WI38 (cell line): ENCODE data around the gene GPHN.

ENCODE experiments used
- H3K4me3 ChIP-seq: 2 replicates; pipeline ENCODE4 v1.5.1; 2011; ENCODE audit warnings: low read depth, mild to moderate bottlenecking, control low read depth, low read length
- TF ChIP-seq, protein P1 (sequence below): IDR thresholded peaks from 2 replicates; pipeline ENCODE4 v1.5.1; 2012; ENCODE audit warnings: low read depth, mild to moderate bottlenecking, control low read depth, low read length

Gene GPHN

DNA sequence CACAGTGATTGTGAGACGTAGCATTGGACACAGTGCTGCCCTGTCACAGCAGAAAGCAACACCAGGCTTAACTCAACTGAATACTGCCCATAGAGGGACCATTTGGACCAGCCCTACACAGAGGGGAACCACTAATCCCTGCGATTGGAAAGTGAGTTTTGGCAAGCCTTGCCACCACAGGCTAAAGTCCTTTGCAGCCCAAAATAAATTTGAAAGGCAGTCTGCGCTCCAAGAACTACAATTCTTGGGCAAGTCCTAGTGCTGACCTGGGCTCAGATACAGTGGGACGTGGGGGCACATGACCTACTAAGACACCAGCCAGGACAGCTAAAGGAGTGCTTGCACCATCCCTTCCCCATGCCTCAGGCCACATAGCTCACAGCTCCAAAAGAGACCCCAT, 349.9 kb downstream of the GPHN start:
- H3K4me3 ChIP-seq = no peak overlapping the region
- TF ChIP-seq, protein P1, sequence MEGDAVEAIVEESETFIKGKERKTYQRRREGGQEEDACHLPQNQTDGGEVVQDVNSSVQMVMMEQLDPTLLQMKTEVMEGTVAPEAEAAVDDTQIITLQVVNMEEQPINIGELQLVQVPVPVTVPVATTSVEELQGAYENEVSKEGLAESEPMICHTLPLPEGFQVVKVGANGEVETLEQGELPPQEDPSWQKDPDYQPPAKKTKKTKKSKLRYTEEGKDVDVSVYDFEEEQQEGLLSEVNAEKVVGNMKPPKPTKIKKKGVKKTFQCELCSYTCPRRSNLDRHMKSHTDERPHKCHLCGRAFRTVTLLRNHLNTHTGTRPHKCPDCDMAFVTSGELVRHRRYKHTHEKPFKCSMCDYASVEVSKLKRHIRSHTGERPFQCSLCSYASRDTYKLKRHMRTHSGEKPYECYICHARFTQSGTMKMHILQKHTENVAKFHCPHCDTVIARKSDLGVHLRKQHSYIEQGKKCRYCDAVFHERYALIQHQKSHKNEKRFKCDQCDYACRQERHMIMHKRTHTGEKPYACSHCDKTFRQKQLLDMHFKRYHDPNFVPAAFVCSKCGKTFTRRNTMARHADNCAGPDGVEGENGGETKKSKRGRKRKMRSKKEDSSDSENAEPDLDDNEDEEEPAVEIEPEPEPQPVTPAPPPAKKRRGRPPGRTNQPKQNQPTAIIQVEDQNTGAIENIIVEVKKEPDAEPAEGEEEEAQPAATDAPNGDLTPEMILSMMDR = no peak

DNA sequence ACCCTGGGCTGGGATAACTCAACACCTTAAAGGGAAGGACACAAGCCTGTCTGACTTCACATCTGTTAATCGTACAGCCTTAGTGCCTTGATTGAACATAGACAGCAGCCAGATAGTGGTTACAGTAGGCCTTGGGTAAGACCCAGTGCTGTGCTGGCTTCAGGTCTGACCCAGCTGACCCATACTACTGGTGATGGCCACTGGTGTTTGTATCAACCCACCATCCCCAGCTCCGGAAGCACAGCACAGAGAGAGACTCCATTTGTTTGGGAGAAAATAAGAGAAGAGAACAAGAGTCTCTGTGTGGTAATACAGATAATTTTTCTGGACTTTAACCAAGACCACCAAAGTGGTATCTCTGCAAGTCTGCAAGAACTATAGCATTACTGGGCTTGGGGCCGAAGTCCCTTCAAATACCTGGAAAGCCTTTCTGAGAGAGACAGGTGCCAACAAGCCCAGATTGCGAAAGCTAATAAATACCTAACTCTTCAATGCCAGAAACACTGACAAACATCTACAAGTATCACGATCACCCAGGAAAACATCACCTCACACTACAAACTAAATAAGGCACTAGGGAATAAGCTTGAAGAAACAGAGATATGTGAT, 351.2 kb downstream of the GPHN start:
- H3K4me3 ChIP-seq = no peak overlapping the region
- TF ChIP-seq, protein P1 = no peak

DNA sequence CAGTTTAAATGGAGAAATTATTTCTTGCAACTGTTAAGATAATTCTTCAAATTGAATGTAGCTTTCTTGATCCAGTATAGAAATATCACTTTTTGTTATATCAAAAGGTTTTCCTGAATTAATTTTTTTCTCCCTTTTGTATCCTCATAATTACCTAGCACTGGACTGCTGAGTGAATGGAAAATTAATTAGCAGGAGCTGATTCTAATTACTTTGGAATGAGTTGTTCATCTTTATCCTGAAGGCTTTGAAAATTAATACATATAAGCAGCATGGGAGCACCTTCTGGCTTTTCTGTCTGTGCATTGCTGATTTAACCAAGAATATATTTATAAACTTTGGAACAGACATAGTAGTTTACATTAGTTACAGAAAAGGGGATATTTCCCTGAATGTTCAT, 373.6 kb downstream of the GPHN start:
- TF ChIP-seq, protein P1 = no peak
- no peak overlapping the region for H3K4me3 ChIP-seq

DNA sequence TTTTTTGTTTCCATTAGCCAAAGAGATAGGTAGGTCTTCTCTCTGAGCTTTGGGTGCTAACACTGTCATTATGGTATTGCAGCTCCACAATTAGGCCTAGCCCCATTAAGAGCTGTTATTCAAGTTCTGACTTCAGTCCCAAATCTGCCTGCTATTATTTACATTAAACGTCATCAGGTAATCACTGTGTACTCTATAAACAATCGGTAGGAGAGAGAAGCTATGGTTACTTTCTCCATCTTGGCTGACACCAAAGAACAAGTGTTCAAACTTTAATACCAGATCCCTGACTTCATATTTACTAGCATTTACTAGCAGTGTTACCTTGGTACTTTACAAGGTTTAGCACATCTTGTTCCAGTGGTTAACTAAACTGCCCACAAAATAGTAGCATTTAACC, 376.2 kb downstream of the GPHN start:
- H3K4me3 ChIP-seq = no peak overlapping the region
- TF ChIP-seq, protein P1 = no peak

DNA sequence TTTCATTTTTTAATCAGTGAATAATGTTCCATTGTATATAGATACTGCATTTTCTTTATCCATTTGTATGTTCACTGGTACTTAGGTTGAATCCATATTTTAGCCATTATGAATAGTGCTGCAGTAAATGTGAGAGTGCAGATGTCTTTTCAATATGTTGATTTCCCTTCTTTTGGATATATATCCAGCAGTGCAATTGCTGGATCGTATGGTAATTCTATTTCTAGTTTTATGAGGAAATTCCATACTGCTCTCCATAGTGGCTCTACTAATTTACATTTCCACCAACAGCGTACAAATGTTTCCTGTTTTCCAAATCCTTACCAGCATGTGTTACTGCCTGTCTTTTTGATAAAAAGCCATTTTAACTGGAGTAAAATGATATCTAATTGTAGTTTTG, 392.8 kb downstream of the GPHN start:
- H3K4me3 ChIP-seq = no peak overlapping the region
- TF ChIP-seq, protein P1 = no peak

DNA sequence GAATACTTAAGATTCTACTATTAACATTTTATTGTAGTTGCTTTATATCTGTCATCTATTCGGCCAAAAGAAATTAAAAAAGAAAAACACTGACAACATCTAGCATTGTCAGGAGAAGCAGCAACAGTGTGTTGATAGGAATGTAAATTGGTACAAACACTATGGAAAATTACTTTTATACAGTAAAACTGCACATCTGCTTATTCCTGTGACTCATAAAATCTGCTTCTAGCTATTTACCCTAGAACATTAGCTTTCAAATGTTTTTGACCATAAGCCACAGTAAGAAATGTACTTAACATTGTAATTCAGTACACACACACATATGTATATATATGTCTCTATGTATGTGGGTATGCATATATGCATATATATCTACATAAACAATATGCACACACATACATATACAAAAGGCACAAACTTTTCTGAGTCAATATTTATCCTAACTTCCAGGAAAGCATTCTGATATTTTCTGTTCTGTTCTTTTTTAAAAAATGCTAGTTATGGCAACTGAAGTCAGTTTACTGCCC, 402.4 kb downstream of the GPHN start:
- H3K4me3 ChIP-seq = no peak overlapping the region
- TF ChIP-seq, protein P1 = no peak

DNA sequence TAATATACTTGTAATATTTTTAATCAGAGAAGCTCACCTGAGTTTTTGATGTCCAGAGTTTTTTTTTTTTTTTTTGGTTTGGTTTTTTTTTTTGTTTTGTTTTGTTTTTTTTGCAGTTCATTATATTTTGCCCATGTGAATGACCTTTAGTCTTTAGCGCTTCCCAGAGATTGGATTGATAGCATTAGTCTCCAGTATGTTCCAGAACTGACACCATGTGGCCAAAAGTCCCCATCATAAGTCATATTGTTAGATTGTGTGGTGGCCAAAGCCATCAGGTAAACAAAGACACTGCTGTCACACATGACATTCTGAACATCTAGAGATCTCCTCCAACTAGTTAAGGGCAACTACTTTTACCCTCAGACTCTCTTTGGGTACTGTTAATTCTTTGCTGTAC, 408.5 kb downstream of the GPHN start:
- H3K4me3 ChIP-seq = no peak overlapping the region
- TF ChIP-seq, protein P1 = no peak
